Measurements from ENCODE around the gene OR2C1.

The OR2C1 gene

DNA sequence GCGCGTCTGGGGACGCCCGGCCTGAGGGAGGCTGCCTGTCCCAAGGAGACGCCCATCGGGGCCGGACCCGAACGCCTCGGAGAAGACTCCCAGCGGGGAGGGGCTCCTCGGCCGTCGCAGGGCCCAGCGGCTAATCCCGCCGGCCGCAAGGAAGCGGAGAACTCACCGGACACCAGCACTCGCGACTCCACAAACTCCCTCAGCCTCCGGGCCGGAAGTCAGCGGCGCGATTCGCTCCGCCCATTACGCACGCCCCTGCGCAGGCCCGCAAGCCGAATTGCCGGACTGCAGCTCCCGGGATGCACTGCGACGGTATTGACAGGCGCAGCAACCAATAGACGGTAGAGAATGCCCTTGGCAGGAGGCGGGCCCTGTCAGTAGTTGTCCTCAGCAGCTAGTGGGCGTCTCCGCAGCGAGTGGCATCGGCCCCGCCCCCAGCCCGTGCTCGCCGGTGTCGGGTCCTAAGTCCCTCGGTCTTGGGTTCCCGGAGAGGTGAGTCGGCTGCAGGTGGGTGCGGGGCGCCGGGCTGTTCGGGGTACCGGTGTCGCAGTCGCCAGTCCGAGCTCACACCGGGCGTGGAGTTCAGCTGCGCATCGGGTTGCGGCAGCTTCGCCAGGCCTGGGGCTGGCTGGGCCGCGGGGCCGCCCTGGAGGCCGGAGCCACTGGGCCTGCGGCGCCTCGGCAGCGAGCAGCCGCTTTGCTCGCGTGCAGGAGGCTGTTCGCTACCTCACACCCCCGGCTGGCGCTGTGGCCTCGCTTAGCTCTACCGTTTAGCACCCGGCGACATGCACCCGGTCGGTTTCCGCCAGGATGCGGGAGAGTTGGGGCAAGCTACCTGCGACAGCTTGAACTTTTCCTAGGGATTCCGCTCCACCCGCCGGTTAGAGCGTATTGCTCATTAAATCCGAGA, 45.3 kb downstream of the OR2C1 start, which contains the start of the genes ZNF174 and ZSCAN32:
Gene ZNF174, plus strand, starts transcription at position 437 of the 910 bp plus-strand sequence. CDS start 790 bp downstream, outside the sequence.
Gene ZSCAN32, minus strand, starts transcription at position 226 of the 910 bp plus-strand sequence. CDS start 3,447 bp downstream, outside the sequence.
- peak; percentile 98 for DNase-seq

- DNase-seq = no peak
These were observed 46.2 kb downstream of the OR2C1 start for GRCh38 chr16:3401719-3402397.

Data from cortex of kidney (tissue), 1 donor.